GM18867 (cell line): ENCODE measurements around the gene ABHD1.
"Not testable (repeated sequence)": the region's sequence is repeated elsewhere in the genome, so short reads cannot be mapped to it uniquely, and the experiment has no call there.

Experiments
- ATAC-seq: cut with Tn5 transposase; IDR thresholded peaks from one replicate; pipeline ENCODE4 v1.9.1; 2021; ENCODE audit warnings: mild to moderate bottlenecking, moderate library complexity; ENCODE audit not compliant: unreplicated experiment

The ABHD1 gene

GRCh38 chr2:27109083-27109482 is 14.5 kb upstream of the ABHD1 start:
- no peak for ATAC-seq

GRCh38 chr2:27110603-27111352 is 12.8 kb upstream of the ABHD1 start:
- ATAC-seq, result not testable (repeated sequence)

- ATAC-seq, result not testable (repeated sequence)
These were observed 12.1 kb upstream of the ABHD1 start for GRCh38 chr2:27111392-27112078.

GRCh38 chr2:27115519-27115918 is 8.1 kb upstream of the ABHD1 start:
- ATAC-seq, result no peak

- ATAC-seq, result no peak
These were observed 5.6 kb upstream of the ABHD1 start for GRCh38 chr2:27117995-27118524.

GRCh38 chr2:27118525-27119329 is 4.9 kb upstream of the ABHD1 start, which contains the start of gene CGREF1:
TSS of gene CGREF1 (minus strand) at chr2:27119128. CDS start at chr2:27104366, 14,762 bp downstream.
- ATAC-seq, result no peak

GRCh38 chr2:27119330-27119670 is 4.3 kb upstream of the ABHD1 start:
- not testable (repeated sequence) for ATAC-seq

GRCh38 chr2:27121906-27122305 is 1.7 kb upstream of the ABHD1 start:
- no peak for ATAC-seq

- no peak for ATAC-seq
These were observed 824 bp upstream of the ABHD1 start for GRCh38 chr2:27122791-27123190.

GRCh38 chr2:27125104-27125503 is 1.5 kb downstream of the ABHD1 start:
- ATAC-seq, result no peak

GRCh38 chr2:27126252-27126710 is 2.7 kb downstream of the ABHD1 start:
- no peak for ATAC-seq

GRCh38 chr2:27127883-27128667 is 4.5 kb downstream of the ABHD1 start:
- ATAC-seq, result no peak

- no peak for ATAC-seq
These were observed 5.3 kb downstream of the ABHD1 start for GRCh38 chr2:27128668-27129571.

- ATAC-seq, result no peak
These were observed 6.8 kb downstream of the ABHD1 start for GRCh38 chr2:27130396-27130795.

- ATAC-seq, result no peak
These were observed 7.8 kb downstream of the ABHD1 start for GRCh38 chr2:27131429-27131828.

GRCh38 chr2:27133195-27133875 is 9.7 kb downstream of the ABHD1 start:
- no peak for ATAC-seq

- ATAC-seq, result peak; percentile 88
These were observed 10.5 kb downstream of the ABHD1 start, which contains the start of gene PREB for GRCh38 chr2:27133905-27134780. TSS of gene PREB (minus strand) at chr2:27134636. CDS start at chr2:27134421, 215 bp downstream.
